HL-60/S4 treated with phorbol 12-myristate 13-acetate at 8.2 ng/mL for 4 days and 3 days (cell line): ENCODE data around the gene CCDC88A.

Experiments used
- in situ Hi-C: fragments of 300-500 bp; cut with MboI; formaldehyde crosslinking; loops from 2 replicates; pipeline ENCODE4 v1.15.0; 2022; ENCODE audit warnings: low sequenced_read_pairs

The CCDC88A gene

GRCh38 chr2:55425431-55425831 is 5.8 kb upstream of the CCDC88A start:
- in situ Hi-C loops: no loop called here

- in situ Hi-C loops: no loop called here
Observed at GRCh38 chr2:55422876-55423665, 3.4 kb upstream of the CCDC88A start.

- in situ Hi-C loops: no loop called here
Observed at GRCh38 chr2:55421326-55421725, 1.7 kb upstream of the CCDC88A start.

- in situ Hi-C loops: no loop called here
Observed at GRCh38 chr2:55420871-55421270, 1.2 kb upstream of the CCDC88A start.

- in situ Hi-C loops: no loop called here
Observed at GRCh38 chr2:55420439-55420725, 726 bp upstream of the CCDC88A start.

GRCh38 chr2:55419233-55419678 is 400 bp downstream of the CCDC88A start:
- in situ Hi-C loops: no loop called here

GRCh38 chr2:55418512-55419232 is 984 bp downstream of the CCDC88A start:
- in situ Hi-C loops: no loop called here

GRCh38 chr2:55418072-55418471 is 1.6 kb downstream of the CCDC88A start:
- in situ Hi-C loops: no loop called here

- in situ Hi-C loops: no loop called here
Observed at GRCh38 chr2:55416786-55417568, 2.7 kb downstream of the CCDC88A start.

GRCh38 chr2:55415300-55415699 is 4.4 kb downstream of the CCDC88A start:
- in situ Hi-C loops: no loop called here

GRCh38 chr2:55408918-55409868 is 10.5 kb downstream of the CCDC88A start:
- in situ Hi-C loops: no loop called here

GRCh38 chr2:55408098-55408882 is 11.4 kb downstream of the CCDC88A start:
- in situ Hi-C loops: no loop called here

GRCh38 chr2:55405116-55405515 is 14.5 kb downstream of the CCDC88A start:
- in situ Hi-C loops: no loop called here

GRCh38 chr2:55403256-55403998 is 16.2 kb downstream of the CCDC88A start:
- in situ Hi-C loops: no loop called here

GRCh38 chr2:55401124-55401523 is 18.5 kb downstream of the CCDC88A start:
- in situ Hi-C loops: no loop called here

GRCh38 chr2:55400332-55400731 is 19.3 kb downstream of the CCDC88A start:
- in situ Hi-C loops: no loop called here

- in situ Hi-C loops: no loop called here
Observed at GRCh38 chr2:55399815-55400214, 19.8 kb downstream of the CCDC88A start.

GRCh38 chr2:55395724-55396605 is 23.7 kb downstream of the CCDC88A start:
- in situ Hi-C loops: no loop called here
